GM23248 (cell line): Measurements from ENCODE around the gene CCDC77. TPM values are rescaled to one million over a fixed set of nuclear protein-coding genes. Genes with fewer than 3 reads are reported as not detected.

Source experiments
- DNase-seq: peaks from one replicate; pipeline ENCODE4 v3.0.0-alpha.2; 2015
- H2AFZ ChIP-seq: fragments of 200-600 bp; sonication (generic); 2 replicates; pipeline ENCODE4 v1.6.1; 2016; ENCODE audit warnings: antibody characterized with exemption
- H3F3A ChIP-seq: fragments of 200-600 bp; sonication (generic); 2 replicates; pipeline ENCODE4 v1.6.1; 2016; ENCODE audit warnings: mild to moderate bottlenecking, antibody characterized with exemption, mixed run types; ENCODE audit not compliant: insufficient read depth
- H3K27ac ChIP-seq: fragments of 200-600 bp; sonication (generic); 2 replicates; pipeline ENCODE4 v1.5.1; 2016; ENCODE audit warnings: mild to moderate bottlenecking
- H3K27me3 ChIP-seq: fragments of 200-600 bp; sonication (generic); replicated peaks from 2 replicates; pipeline ENCODE4 v1.6.1; 2016; ENCODE audit warnings: mild to moderate bottlenecking; ENCODE audit not compliant: insufficient read depth
- H3K36me3 ChIP-seq: fragments of 200-600 bp; sonication (generic); 2 replicates; pipeline ENCODE4 v1.6.1; 2016; ENCODE audit warnings: low read depth, mild to moderate bottlenecking
- H3K4me1 ChIP-seq: fragments of 200-600 bp; sonication (generic); 2 replicates; pipeline ENCODE4 v1.6.1; 2016; ENCODE audit warnings: mild to moderate bottlenecking; ENCODE audit not compliant: insufficient read depth
- H3K4me2 ChIP-seq: fragments of 200-600 bp; sonication (generic); one replicate; pipeline ENCODE4 v1.6.1; 2016; ENCODE audit warnings: mild to moderate bottlenecking; ENCODE audit not compliant: unreplicated experiment
- H3K4me3 ChIP-seq: fragments of 200-600 bp; sonication (generic); 2 replicates; pipeline ENCODE4 v1.5.1; 2016; ENCODE audit warnings: mild to moderate bottlenecking
- H3K79me2 ChIP-seq: fragments of 200-600 bp; sonication (generic); 2 replicates; pipeline ENCODE4 v1.6.1; 2016; ENCODE audit warnings: mild to moderate bottlenecking; ENCODE audit not compliant: insufficient read depth
- H3K9ac ChIP-seq: fragments of 200-600 bp; sonication (generic); 2 replicates; pipeline ENCODE4 v1.6.1; 2016; ENCODE audit warnings: mild to moderate bottlenecking
- H3K9me2 ChIP-seq: fragments of 200-600 bp; sonication (generic); 2 replicates; pipeline ENCODE4 v1.6.1; 2016; ENCODE audit warnings: mixed run types, mild to moderate bottlenecking, moderate library complexity; ENCODE audit not compliant: insufficient read depth
- H3K9me3 ChIP-seq: fragments of 200-600 bp; sonication (generic); one replicate; pipeline ENCODE4 v1.6.1; 2017; ENCODE audit warnings: low read depth
- H4K20me1 ChIP-seq: fragments of 200-600 bp; sonication (generic); 2 replicates; pipeline ENCODE4 v1.6.0; 2016; ENCODE audit not compliant: insufficient read depth
- EZH2 ChIP-seq: fragments of 200-600 bp; sonication (generic); IDR thresholded peaks from 2 replicates; pipeline ENCODE4 v1.6.1; 2018; ENCODE audit warnings: antibody characterized with exemption, mild to moderate bottlenecking; ENCODE audit not compliant: insufficient read depth, poor library complexity, severe bottlenecking
- EZH2phosphoT487 ChIP-seq: fragments of 200-600 bp; sonication (generic); IDR thresholded peaks from 2 replicates; pipeline ENCODE4 v1.6.1; 2018; ENCODE audit warnings: antibody characterized with exemption, moderate library complexity, mild to moderate bottlenecking, low read depth; ENCODE audit not compliant: insufficient read depth
- WGBS, 2 experiments: methylation state at CpG; one replicate each; pipeline ENCODE4 v1.1.6; 2015 to 2017; ENCODE audit warnings: low lambda C conversion rate in 2 of 2, low coverage in 1 of 2; ENCODE audit errors: missing lambda C conversion rate in 2 of 2; 5-methylcytosine and 5-hydroxymethylcytosine counted together
- in situ Hi-C: fragments of 300-500 bp; cut with MboI; formaldehyde crosslinking; loops from 2 replicates; pipeline ENCODE4 v1.15.0; 2020
- polyA plus RNA-seq: library from polyadenylated mRNA; unstranded; fragments of >200 nt; fragmentation: Nextera tagmentation; extraction: Ambion mirVana; gene quantifications from 2 replicates; pipeline ENCODE4 v1.2.1, GENCODE V29; 2016
- total RNA-seq: library from RNA; depleted of rRNA; stranded (reverse); fragments of >200 nt; shearing (Covaris generic); gene quantifications from 2 replicates; pipeline ENCODE4 v1.2.3, GENCODE V29; 2014

CCDC77 gene
- total and polyA plus RNA-seq, 2 experiments from 2014 or later: 6.3 to 8.3 TPM

DNA sequence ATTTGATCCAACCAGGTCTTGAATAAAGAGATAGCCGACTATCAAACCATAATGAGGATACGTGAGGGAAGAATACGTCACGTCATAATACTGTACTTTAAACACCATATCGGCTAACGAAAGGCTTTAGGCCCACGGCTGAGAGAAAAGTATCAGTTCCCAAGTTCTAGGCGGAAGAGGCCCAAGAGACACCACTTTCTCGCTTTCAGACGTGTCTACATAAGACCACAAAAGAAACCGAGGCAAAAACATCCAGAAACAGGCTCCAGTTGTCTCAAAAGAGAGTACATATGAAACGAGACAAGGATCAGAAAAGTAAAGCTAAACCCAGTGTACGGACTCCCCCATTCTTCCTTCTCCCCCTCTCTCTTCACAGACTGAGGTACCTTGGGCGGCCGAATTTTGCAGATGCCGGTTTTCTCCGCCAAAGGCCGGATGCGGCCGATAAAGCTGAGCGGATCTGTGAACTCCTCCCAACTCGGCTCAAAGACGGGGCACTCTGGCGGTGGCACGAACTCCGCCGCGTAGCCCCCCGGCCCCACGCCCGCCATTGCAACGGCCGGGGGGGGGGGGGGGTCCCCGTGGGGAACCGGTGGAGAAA lies 12.8 kb upstream of the CCDC77 start:
- no peak for TF ChIP-seq EZH2phosphoT487
- TF ChIP-seq EZH2: no peak
- WGBS, 2 experiments: 1% methylated on average over 27 to 35 of the region's 35 CpGs
- Histone ChIP-seq H3K4me3 (peak overlapping the region; percentile 89), H3K79me2 (peaks cover 54% of the 10 kb centered on the region), H3K4me1 (peaks cover 28% of the 10 kb centered on the region), H3K4me2 (peak overlapping the region; percentile 97), H2AFZ (peak overlapping the region; percentile 92), H3K9me2 (no peaks in the 10 kb centered on the region), H4K20me1 (0 out of 2 replicates have a peak, but pooled peaks cover 4% of the 10 kb centered on the region), H3K27ac (peak overlapping the region; percentile 97), H3K9ac (peak overlapping the region; percentile 95), H3K9me3 (no peaks in the 10 kb centered on the region), H3K27me3 (no peaks in the 10 kb centered on the region), H3F3A (no peaks in the 10 kb centered on the region), H3K36me3 (peaks cover 11% of the 10 kb centered on the region; the same call in 1 of the 2 replicates)
- peak; percentile 64 for DNase-seq
- in situ Hi-C loops: no loop called here

DNA sequence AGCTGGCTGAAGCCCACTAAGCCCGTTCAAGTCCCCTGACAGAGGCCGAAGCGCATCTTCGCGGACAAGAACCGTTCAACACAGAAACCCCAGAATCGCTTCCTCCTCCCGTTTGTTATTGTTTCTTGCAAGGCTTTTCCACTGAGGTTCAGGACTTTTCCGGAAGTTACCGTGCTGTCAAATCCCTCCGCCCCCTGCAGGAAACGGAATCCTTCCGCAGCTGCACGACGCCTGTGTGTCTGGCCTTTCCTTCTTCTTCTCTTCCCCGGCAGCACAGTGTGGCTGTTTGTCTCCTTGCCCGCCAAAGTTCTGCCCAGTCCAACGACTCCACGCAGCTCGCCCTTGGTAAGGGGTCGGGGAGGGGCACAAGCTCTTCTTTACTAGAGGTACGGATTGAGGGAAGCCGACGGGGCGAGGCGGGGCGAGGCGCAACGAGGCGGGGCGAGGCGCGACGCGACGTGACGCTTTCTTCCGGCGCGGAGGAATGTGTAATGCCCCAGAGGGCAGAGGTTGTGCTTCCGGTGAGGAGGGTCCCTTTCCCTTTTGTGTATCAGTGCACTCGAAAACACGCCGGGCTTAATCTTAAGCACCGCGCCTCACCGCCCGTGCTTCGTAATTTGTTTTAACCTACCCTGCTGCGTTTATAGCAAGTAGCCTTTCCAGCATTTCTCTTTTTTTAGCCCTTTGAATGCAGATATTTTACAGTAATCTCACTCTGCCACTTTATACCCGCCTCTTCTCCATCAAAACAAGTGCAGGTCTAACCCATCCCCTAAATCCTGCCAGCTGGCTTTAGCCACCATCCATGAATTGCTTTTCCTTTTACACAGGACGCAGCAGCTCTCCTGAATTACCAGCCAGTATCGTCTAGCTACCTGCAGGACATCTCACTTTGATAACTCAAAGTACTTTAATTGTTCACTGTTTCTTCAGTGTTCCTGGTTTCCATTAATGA lies 12.0 kb upstream of the CCDC77 start, which contains the start of gene KDM5A:
TSS of gene KDM5A (minus strand) at position 179 of the 955 bp plus-strand sequence. CDS start 229 bp downstream, outside the sequence.
- H3K27ac ChIP-seq: peak within 1 kb of the TSS; percentile 97
- H3K4me2 ChIP-seq: peak within 1 kb of the TSS; percentile 97
- H3K4me1 ChIP-seq: peaks cover 28% of the 10 kb centered on the region
- in situ Hi-C loops: no loop called here
- 1% methylated on average over 49 to 53 of the region's 53 CpGs for WGBS, 2 experiments
- 0 out of 2 replicates have a peak, but pooled peaks cover 4% of the 10 kb centered on the region for H4K20me1 ChIP-seq
- H3K79me2 ChIP-seq: peaks cover 46% of the 10 kb centered on the region
- no peaks in the 10 kb centered on the region for H3F3A ChIP-seq
- peak within 1 kb of the TSS; percentile 95 for H3K9ac ChIP-seq
- H3K27me3 ChIP-seq: no peaks in the 10 kb centered on the region
- no peaks in the 10 kb centered on the region for H3K9me2 ChIP-seq
- DNase-seq: peak; percentile 97
- TF ChIP-seq EZH2phosphoT487 (no peak), EZH2 (no peak)
- H3K36me3 ChIP-seq: 0 out of 2 replicates have a peak, but pooled peaks cover 3% of the 10 kb centered on the region
- peak within 1 kb of the TSS; percentile 92 for H2AFZ ChIP-seq
- H3K4me3 ChIP-seq: peak within 1 kb of the TSS; percentile 89
- H3K9me3 ChIP-seq: no peaks in the 10 kb centered on the region

DNA sequence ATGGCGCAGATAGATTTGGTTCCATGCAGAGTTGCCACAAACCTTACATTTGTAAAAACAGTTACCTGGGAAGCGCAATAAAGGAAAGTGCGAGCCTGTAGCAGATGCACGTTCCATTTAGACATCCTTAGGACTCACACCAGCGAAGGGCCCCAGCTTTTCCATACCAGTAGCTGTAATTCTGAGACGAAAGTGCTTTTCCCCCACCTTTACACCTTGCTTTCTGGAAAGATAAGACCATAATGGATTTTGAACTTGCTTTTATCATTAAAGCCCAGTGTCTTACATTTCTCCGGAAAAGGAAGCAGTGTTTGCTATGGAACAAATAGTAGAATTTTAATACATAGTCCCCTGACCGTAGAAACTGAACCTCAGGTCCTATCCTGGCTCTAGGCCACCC lies 616 bp upstream of the CCDC77 start:
- in situ Hi-C loops: no loop called here
- H3K9ac ChIP-seq: peak overlapping the region; percentile 82

DNA sequence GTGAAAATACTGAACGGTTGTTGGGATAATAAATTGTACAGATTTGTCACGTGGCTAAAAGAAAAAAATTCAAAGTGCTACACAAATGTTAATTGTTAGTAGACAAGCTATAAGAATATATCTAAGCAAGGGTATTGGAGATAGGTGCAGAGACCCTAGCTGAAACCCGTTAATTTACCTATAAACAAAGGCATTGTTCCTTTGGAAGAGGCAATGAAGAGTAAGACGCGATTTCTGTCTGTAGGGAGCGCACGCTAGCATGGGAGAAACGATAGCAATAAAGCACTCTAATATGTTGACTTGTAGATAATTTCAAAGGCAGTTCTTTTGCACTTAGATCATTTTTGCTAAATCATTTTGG lies 565 bp downstream of the CCDC77 start:
- Histone ChIP-seq H3K27me3 (no peaks in the 10 kb centered on the region), H3K9ac (peak overlapping the region; percentile 82), H3K79me2 (peaks cover 28% of the 10 kb centered on the region), H3K9me2 (no peaks in the 10 kb centered on the region), H4K20me1 (no peaks in the 10 kb centered on the region), H3K36me3 (no peaks in the 10 kb centered on the region), H2AFZ (peak overlapping the region; percentile 91), H3K4me3 (peak overlapping the region; percentile 95), H3K4me1 (peaks cover 2% of the 10 kb centered on the region), H3K9me3 (no peaks in the 10 kb centered on the region), H3F3A (no peaks in the 10 kb centered on the region), H3K27ac (peak overlapping the region; percentile 72), H3K4me2 (peak overlapping the region; percentile 94)
- TF ChIP-seq EZH2 (no peak), EZH2phosphoT487 (no peak)
- 2 to 3% methylated on average over 8 of the region's 8 CpGs for whole genome bisulfite sequencing, 2 experiments
- in situ Hi-C loops: no loop called here
- DNase-seq: peak; percentile 74

More for the DNA sequence above, 616 bp upstream of the CCDC77 start:
- no peaks in the 10 kb centered on the region for H3K4me1 ChIP-seq
- H3K79me2 ChIP-seq: peaks cover 28% of the 10 kb centered on the region
- no peaks in the 10 kb centered on the region for H3F3A ChIP-seq
- 52 to 55% methylated on average over 8 of the region's 8 CpGs for whole genome bisulfite sequencing, 2 experiments
- peak overlapping the region; percentile 91 for H2AFZ ChIP-seq
- peak overlapping the region; percentile 95 for H3K4me3 ChIP-seq
- H3K9me3 ChIP-seq: no peaks in the 10 kb centered on the region
- peak overlapping the region; percentile 94 for H3K4me2 ChIP-seq
- TF ChIP-seq EZH2phosphoT487 (no peak), EZH2 (no peak)
- H3K27ac ChIP-seq: no peak overlapping the region
- no peaks in the 10 kb centered on the region for H3K36me3 ChIP-seq
- H3K9me2 ChIP-seq: no peaks in the 10 kb centered on the region
- H3K27me3 ChIP-seq: no peaks in the 10 kb centered on the region
- H4K20me1 ChIP-seq: no peaks in the 10 kb centered on the region
- no peak for DNase-seq
